Anterior cingulate cortex (tissue), 58 donors: ENCODE data around the gene CAB39L.

Source experiments
- DNase-seq, 58 donors: peaks; one replicate each; lab custom pipeline; 2025; lab: John Stamatoyannopoulos, UW

Gene CAB39L

GRCh38 chr13:49443704-49444523 is at the start of gene CAB39L, which contains the start of gene SETDB2:
CAB39L (minus strand) TSS chr13:49444064; CDS start chr13:49382910, 61,154 bp downstream.
SETDB2 (plus strand) TSS chr13:49444274; CDS start chr13:49451894, 7,620 bp downstream.
- peak; percentile 82 to 100 (median 99) for DNase-seq

GRCh38 chr13:49488563-49488962 is 44.7 kb upstream of the CAB39L start:
- no peak for DNase-seq

- DNase-seq: no peak
Measured at GRCh38 chr13:49481788-49482187, 37.9 kb upstream of the CAB39L start.

GRCh38 chr13:49476529-49476928 is 32.7 kb upstream of the CAB39L start:
- DNase-seq: no peak

- DNase-seq: peak in 2 of 58 donors; percentile 6 to 12
Measured at GRCh38 chr13:49472186-49472585, 28.3 kb upstream of the CAB39L start.

GRCh38 chr13:49466292-49466838 is 22.5 kb upstream of the CAB39L start:
- DNase-seq: no peak

- no peak for DNase-seq
Measured at GRCh38 chr13:49464621-49465325, 20.9 kb upstream of the CAB39L start.

- DNase-seq: no peak
Measured at GRCh38 chr13:49464085-49464484, 20.2 kb upstream of the CAB39L start.

- DNase-seq: no peak
Measured at GRCh38 chr13:49459580-49459979, 15.7 kb upstream of the CAB39L start.

GRCh38 chr13:49457221-49457620 is 13.4 kb upstream of the CAB39L start:
- DNase-seq: no peak

- no peak for DNase-seq
Measured at GRCh38 chr13:49456156-49456555, 12.3 kb upstream of the CAB39L start.

- DNase-seq: no peak
Measured at GRCh38 chr13:49455007-49455398, 11.1 kb upstream of the CAB39L start.

GRCh38 chr13:49454388-49455006 is 10.6 kb upstream of the CAB39L start:
- no peak for DNase-seq

GRCh38 chr13:49453465-49453864 is 9.6 kb upstream of the CAB39L start:
- no peak for DNase-seq

- no peak for DNase-seq
Measured at GRCh38 chr13:49452725-49453457, 9.0 kb upstream of the CAB39L start.

GRCh38 chr13:49450105-49450819 is 6.4 kb upstream of the CAB39L start:
- no peak for DNase-seq

GRCh38 chr13:49448753-49449152 is 4.9 kb upstream of the CAB39L start:
- DNase-seq: no peak

GRCh38 chr13:49446473-49446872 is 2.6 kb upstream of the CAB39L start:
- no peak for DNase-seq
